Head of caudate nucleus (tissue), 42 donors: Measurements from ENCODE around the gene KIF3C.
A peak's percentile ranks its signal among the peaks of the same experiment; 100 is the strongest.
"Not testable (repeated sequence)": the region's sequence is repeated elsewhere in the genome, so short reads cannot be mapped to it uniquely, and the experiment has no call there.

Source experiments
- DNase-seq, 42 donors: peaks; one replicate each; pipeline versions ENCODE4 v3.0.0 to v3.0.0-alpha.2; 2020 to 2021; ENCODE audit warnings: mixed read lengths in 7 of 42
- intact Hi-C: fragments of 100-400 bp; cut with DNase I; formaldehyde crosslinking; loops from one replicate; pipeline ENCODE4 v1.15.0; 2022

The KIF3C gene

GRCh38 chr2:26001743-26002351 is 19.6 kb upstream of the KIF3C start:
- intact Hi-C loops, result no loop called here
- DNase-seq, result peak; percentile 56 to 92 (median 80)

- intact Hi-C loops, result no loop called here
- peak in 22 of 42 donors; percentile 25 to 87 (median 54) for DNase-seq
These were observed 18.3 kb upstream of the KIF3C start for GRCh38 chr2:26000561-26001082.

- intact Hi-C loops, DNase-seq: not testable (repeated sequence)
These were observed 17.1 kb upstream of the KIF3C start for GRCh38 chr2:25999406-25999805.

- DNase-seq, intact Hi-C loops: not testable (repeated sequence)
These were observed 16.6 kb upstream of the KIF3C start for GRCh38 chr2:25998816-25999383.

- DNase-seq, result no peak
- intact Hi-C loops, result no loop called here
These were observed 14.5 kb upstream of the KIF3C start for GRCh38 chr2:25996844-25997243.

- no peak for DNase-seq
- intact Hi-C loops, result no loop called here
These were observed 12.2 kb upstream of the KIF3C start for GRCh38 chr2:25994509-25994908.

- peak in 4 of 42 donors; percentile 37 to 51 (median 44) for DNase-seq
- intact Hi-C loops, result no loop called here
These were observed 10.8 kb upstream of the KIF3C start for GRCh38 chr2:25993049-25993448.

- intact Hi-C loops, result no loop called here
- DNase-seq, result peak in 24 of 42 donors; percentile 14 to 73 (median 46)
These were observed 10.3 kb upstream of the KIF3C start for GRCh38 chr2:25992556-25992955.

- intact Hi-C loops, result loop anchor here (2.0 kb wide), 1 partner anchor 153 kb away; no protein-coding TSS in a partner anchor
- no peak for DNase-seq
These were observed 9.7 kb upstream of the KIF3C start for GRCh38 chr2:25991965-25992364.

- no peak for DNase-seq
- intact Hi-C loops, result no loop called here
These were observed 6.9 kb upstream of the KIF3C start for GRCh38 chr2:25989154-25989553.

- intact Hi-C loops, result no loop called here
- DNase-seq, result no peak
These were observed 5.8 kb upstream of the KIF3C start for GRCh38 chr2:25988134-25988533.

- DNase-seq, result no peak
- intact Hi-C loops, result loop anchor here (5.0 kb wide), 1 partner anchor 49 kb away; the partner anchor contains the start of gene RAB10
These were observed 1.4 kb upstream of the KIF3C start for GRCh38 chr2:25983735-25984134.

- peak in 2 of 42 donors; percentile 33 to 48 for DNase-seq
- intact Hi-C loops, result loop anchor here (5.0 kb wide), 1 partner anchor 49 kb away; the partner anchor contains the start of gene RAB10
These were observed 627 bp upstream of the KIF3C start for GRCh38 chr2:25982968-25983280.

- DNase-seq, result peak in 3 of 42 donors; percentile 30 to 39 (median 38)
- intact Hi-C loops, result loop anchor here (5.0 kb wide), 1 partner anchor 51 kb away; the partner anchor contains the start of gene RAB10
These were observed 563 bp downstream of the KIF3C start for GRCh38 chr2:25981596-25982272.

GRCh38 chr2:25980951-25981350 is 1.3 kb downstream of the KIF3C start:
- DNase-seq, result no peak
- intact Hi-C loops, result loop anchor here (5.0 kb wide), 1 partner anchor 51 kb away; the partner anchor contains the start of gene RAB10

GRCh38 chr2:25980076-25980887 is 2.0 kb downstream of the KIF3C start:
- intact Hi-C loops, result loop anchor here (5.0 kb wide), 1 partner anchor 52 kb away; the partner anchor contains the start of gene RAB10

GRCh38 chr2:25979001-25979400 is 3.3 kb downstream of the KIF3C start:
- intact Hi-C loops, result no loop called here
- DNase-seq, result no peak

More at GRCh38 chr2:25980076-25980887, 2.0 kb downstream of the KIF3C start:
- no peak for DNase-seq

GRCh38 chr2:25977768-25978167 is 4.5 kb downstream of the KIF3C start:
- intact Hi-C loops, result no loop called here
- no peak for DNase-seq
